ENCODE results near the gene CHD9. TPM values are rescaled to one million over a fixed set of nuclear protein-coding genes. Genes with fewer than 3 reads are reported as not detected.
"Not testable (repeated sequence)": the region's sequence is repeated elsewhere in the genome, so short reads cannot be mapped to it uniquely, and the experiment has no call there.

The CHD9 gene
- total and polyA plus RNA-seq, 2 donors: 16.8 to 221 TPM

GRCh38 chr16:53041320-53042051, 13.3 kb upstream of the CHD9 start:
- DNase-seq (ENCODE audit: extremely low spot score): no peak
- Histone ChIP-seq H3K4me3 (ENCODE audit: low read depth, low read length) (no peak overlapping the region), H3K27ac (ENCODE audit: low read depth) (peak overlapping the region; percentile 64), H3K36me3 (ENCODE audit: insufficient read depth) (no peaks in the 10 kb centered on the region), H3K4me1 (ENCODE audit: insufficient read depth) (no peaks in the 10 kb centered on the region)
- WGBS: 41% methylated on average over 4 of the region's 4 CpGs

GRCh38 chr16:53042235-53042701, 12.5 kb upstream of the CHD9 start:
- no peaks in the 10 kb centered on the region for H3K36me3 ChIP-seq (ENCODE audit: insufficient read depth)
- H3K4me1 ChIP-seq (ENCODE audit: insufficient read depth): no peaks in the 10 kb centered on the region
- no peak for DNase-seq (ENCODE audit: extremely low spot score)
- peak overlapping the region; percentile 15 for H3K4me3 ChIP-seq (ENCODE audit: low read depth, low read length)
- 63% methylated on average over 5 of the region's 5 CpGs for WGBS
- H3K27ac ChIP-seq (ENCODE audit: low read depth): peak overlapping the region; percentile 75

DNA sequence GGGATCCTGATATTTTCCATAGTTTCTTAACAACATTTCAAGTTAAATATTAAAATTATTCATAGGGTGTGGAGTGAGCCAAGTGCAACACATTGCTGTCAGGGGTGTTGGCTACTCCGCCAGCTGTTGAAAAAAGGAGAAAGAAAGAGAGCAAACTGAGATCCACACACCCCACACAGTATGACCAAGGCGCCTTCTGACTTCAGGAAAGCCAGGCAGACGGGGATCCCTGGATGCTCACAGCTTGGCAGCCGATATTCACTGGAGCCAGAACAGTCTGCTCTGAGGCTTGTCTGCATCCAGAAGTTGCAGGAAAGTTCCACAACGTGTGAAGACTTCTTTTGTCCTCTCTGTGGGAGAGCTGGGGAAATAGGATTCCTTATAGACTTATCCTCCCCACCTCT, 11.4 kb upstream of the CHD9 start:
- 28% methylated on average over 5 of the region's 5 CpGs for WGBS
- no peak for DNase-seq (ENCODE audit: extremely low spot score)
- Histone ChIP-seq H3K4me3 (ENCODE audit: low read depth, low read length) (no peak overlapping the region), H3K4me1 (ENCODE audit: insufficient read depth) (no peaks in the 10 kb centered on the region), H3K36me3 (ENCODE audit: insufficient read depth) (no peaks in the 10 kb centered on the region), H3K27ac (ENCODE audit: low read depth) (peak overlapping the region; percentile 75)

GRCh38 chr16:53043986-53044601, 10.7 kb upstream of the CHD9 start:
- Histone ChIP-seq H3K4me1 (ENCODE audit: insufficient read depth) (no peaks in the 10 kb centered on the region), H3K27ac (ENCODE audit: low read depth) (peak overlapping the region; percentile 75), H3K4me3 (ENCODE audit: low read depth, low read length) (no peak overlapping the region), H3K36me3 (ENCODE audit: insufficient read depth) (no peaks in the 10 kb centered on the region)
- 29% methylated on average over 11 of the region's 11 CpGs for WGBS
- DNase-seq (ENCODE audit: extremely low spot score): no peak

- H3K4me3 ChIP-seq (ENCODE audit: low read depth, low read length): no peak overlapping the region
- no peaks in the 10 kb centered on the region for H3K4me1 ChIP-seq (ENCODE audit: insufficient read depth)
- DNase-seq (ENCODE audit: extremely low spot score): no peak
- no peaks in the 10 kb centered on the region for H3K36me3 ChIP-seq (ENCODE audit: insufficient read depth)
- 79% methylated on average over 6 of the region's 6 CpGs for WGBS
- no peak overlapping the region for H3K27ac ChIP-seq (ENCODE audit: low read depth)
These were observed 9.2 kb upstream of the CHD9 start for GRCh38 chr16:53045341-53046220.

DNA sequence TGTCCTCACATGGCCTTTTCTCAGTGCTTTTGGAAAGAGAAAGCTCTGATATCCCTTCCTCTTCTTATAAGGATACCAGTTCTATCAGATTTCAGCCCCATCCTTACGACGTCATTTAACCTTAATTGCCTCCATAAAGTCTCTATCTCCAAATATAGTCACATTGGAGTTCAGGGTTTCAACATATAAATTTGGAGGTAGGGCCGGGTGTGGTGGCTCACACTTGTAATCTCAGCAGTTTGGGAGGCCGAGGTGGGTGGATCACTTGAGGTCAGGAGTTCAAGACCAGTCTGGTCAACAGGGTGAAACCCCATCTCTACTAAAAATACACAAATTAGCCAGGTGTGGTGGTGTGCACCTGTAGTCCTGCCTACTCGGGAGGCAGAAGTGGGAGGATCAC, 7.3 kb upstream of the CHD9 start:
- not testable (repeated sequence) for H3K36me3 ChIP-seq (ENCODE audit: insufficient read depth); H3K4me1 ChIP-seq (ENCODE audit: insufficient read depth); H3K4me3 ChIP-seq (ENCODE audit: low read depth, low read length); DNase-seq (ENCODE audit: extremely low spot score); H3K27ac ChIP-seq (ENCODE audit: low read depth)
- 91% methylated on average over 5 of the region's 5 CpGs for WGBS

DNA sequence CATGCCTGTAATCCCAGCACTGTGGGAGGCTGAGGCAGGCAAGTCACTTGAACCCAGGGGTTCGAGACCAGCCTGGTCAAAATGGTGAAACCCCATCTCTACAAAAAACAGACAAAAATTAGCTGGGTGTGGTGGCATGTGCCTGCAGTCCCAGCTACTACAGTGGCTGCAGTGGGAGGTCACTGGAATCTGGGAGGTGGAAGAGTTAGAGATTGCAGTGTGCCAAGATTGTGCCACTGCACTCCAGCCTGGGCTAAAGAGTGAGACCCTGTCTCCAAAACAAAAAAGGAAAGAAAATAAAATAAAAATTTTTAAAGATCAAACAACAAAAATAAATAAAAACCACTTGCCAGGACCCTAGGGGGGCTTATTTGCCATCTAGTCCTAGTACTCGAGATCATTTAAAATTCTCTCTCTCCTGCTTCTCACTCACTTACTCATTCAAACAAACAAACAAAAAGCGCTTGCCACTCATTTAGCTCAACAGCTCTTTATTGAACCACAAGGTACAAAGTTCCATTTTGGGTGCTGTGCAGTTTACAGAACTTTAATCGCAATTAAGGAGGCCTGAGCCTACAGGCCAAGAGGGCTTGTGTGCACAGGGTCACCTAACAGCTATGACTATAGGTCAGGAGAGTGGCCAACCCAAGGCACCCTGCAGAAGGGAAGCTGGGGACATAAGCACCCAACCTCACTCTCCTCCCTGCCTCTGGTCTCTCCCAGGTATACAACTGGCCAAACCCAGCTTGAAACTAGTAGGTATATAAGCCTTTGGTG, 6.5 kb upstream of the CHD9 start:
- no peak for DNase-seq (ENCODE audit: extremely low spot score)
- no peak overlapping the region for H3K27ac ChIP-seq (ENCODE audit: low read depth)
- 93% methylated on average over 4 of the region's 4 CpGs for WGBS
- H3K4me1 ChIP-seq (ENCODE audit: insufficient read depth): no peaks in the 10 kb centered on the region
- no peak overlapping the region for H3K4me3 ChIP-seq (ENCODE audit: low read depth, low read length)
- H3K36me3 ChIP-seq (ENCODE audit: insufficient read depth): no peaks in the 10 kb centered on the region

DNA sequence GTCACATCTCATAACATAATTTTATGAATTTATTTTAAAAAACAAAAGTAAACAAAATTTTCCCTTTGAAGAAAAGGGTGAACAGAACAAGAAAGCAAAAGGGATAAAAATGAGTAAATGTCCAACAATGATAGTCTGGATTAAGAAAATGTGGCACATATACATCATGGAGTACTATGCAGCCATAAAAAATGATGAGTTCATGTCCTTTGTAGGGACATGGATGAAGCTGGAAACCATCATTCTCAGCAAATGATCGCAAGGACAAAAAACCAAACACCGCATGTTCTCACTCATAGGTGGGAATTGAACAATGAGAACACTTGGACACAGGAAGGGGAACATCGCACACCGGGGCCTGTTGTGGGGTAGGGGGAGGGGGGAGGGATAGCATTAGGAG, 3.5 kb upstream of the CHD9 start:
- WGBS: 92% methylated on average over 4 of the region's 4 CpGs
- H3K36me3 ChIP-seq (ENCODE audit: insufficient read depth); H3K4me1 ChIP-seq (ENCODE audit: insufficient read depth); DNase-seq (ENCODE audit: extremely low spot score); H3K27ac ChIP-seq (ENCODE audit: low read depth); H3K4me3 ChIP-seq (ENCODE audit: low read depth, low read length): not testable (repeated sequence)

DNA sequence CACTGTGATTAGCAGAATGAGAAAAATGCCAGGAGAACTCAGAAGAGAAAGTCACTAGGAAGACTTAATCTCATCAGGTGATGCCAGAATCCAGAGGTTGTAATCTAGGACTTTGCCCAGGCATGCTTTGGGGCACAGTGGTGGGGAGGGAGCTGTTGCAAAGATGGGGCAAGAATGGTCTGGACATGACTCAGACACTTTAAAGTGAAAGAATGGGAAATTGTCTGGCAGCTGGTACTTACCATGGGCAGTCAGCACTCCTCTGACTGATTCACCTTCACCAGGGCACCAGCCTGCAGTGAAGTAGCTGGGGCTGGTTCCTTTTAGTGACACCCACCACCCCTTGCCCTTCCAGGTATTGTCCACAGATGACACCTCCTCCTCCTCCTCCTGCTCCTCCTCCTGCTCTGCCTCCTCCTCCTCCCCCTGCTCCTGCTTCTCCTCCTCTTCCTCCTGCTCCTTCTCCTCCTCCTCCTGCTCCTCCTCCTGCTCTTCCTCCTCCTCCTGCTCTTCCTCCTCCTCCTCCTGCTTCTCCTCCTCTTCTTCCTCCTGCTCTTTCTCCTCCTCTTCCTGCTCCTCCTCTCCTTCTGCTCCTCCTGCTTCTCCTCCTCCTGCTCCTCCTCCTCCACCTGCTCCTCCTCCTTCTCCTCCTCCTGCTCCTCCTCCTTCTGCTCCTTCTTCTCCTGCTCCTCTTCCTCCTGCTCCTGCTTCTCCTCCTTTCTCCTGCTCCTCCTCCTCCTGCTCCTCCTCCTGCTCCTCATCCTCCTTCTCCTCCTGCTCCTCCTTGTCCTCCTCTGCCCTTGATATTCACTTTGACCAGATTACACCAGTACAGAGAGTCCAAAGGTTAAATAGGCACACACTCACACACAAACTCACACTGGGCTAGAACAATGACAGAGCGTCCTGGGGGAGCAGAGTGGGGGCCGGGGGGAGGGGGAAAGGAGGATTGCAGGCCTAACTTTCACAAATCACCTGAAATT, 2.0 kb upstream of the CHD9 start, which contains the start of gene CHD9NB:
Gene CHD9NB, minus strand, starts transcription at position 379 of the 983 bp plus-strand sequence. CDS start 8,739 bp downstream, outside the sequence.
- Histone ChIP-seq H3K4me1 (ENCODE audit: insufficient read depth) (no peaks in the 10 kb centered on the region), H3K27ac (ENCODE audit: low read depth) (no peak within 1 kb of the TSS), H3K4me3 (ENCODE audit: low read depth, low read length) (no peak within 1 kb of the TSS), H3K36me3 (ENCODE audit: insufficient read depth) (no peaks in the 10 kb centered on the region)
- DNase-seq (ENCODE audit: extremely low spot score): no peak
- WGBS: 57% methylated on average over 2 of the region's 2 CpGs

- Histone ChIP-seq H3K4me3 (ENCODE audit: low read depth, low read length) (peak overlapping the region; percentile 59), H3K4me1 (ENCODE audit: insufficient read depth) (no peaks in the 10 kb centered on the region), H3K36me3 (ENCODE audit: insufficient read depth) (no peaks in the 10 kb centered on the region), H3K27ac (ENCODE audit: low read depth) (no peak overlapping the region)
- DNase-seq (ENCODE audit: extremely low spot score): no peak
- 50% methylated on average over 13 of the region's 13 CpGs for WGBS
These were observed 673 bp upstream of the CHD9 start for GRCh38 chr16:53053967-53054669.

GRCh38 chr16:53055541-53056391, 975 bp downstream of the CHD9 start:
- peak overlapping the region; percentile 77 for H3K27ac ChIP-seq (ENCODE audit: low read depth)
- peak; percentile 83 for DNase-seq (ENCODE audit: extremely low spot score)
- H3K4me3 ChIP-seq (ENCODE audit: low read depth, low read length): peak overlapping the region; percentile 59
- no peaks in the 10 kb centered on the region for H3K36me3 ChIP-seq (ENCODE audit: insufficient read depth)
- H3K4me1 ChIP-seq (ENCODE audit: insufficient read depth): no peaks in the 10 kb centered on the region
- 17% methylated on average over 10 of the region's 10 CpGs for WGBS
